HG03521 (cell line): ENCODE data around the gene CARMIL1.
"Not testable (repeated sequence)": the region's sequence is repeated elsewhere in the genome, so short reads cannot be mapped to it uniquely, and the experiment has no call there.

Source experiments
- ATAC-seq: cut with Tn5 transposase; IDR thresholded peaks from one replicate; pipeline ENCODE4 v1.9.1; 2021; ENCODE audit warnings: mild to moderate bottlenecking, moderate library complexity; ENCODE audit not compliant: unreplicated experiment

CARMIL1 gene

DNA sequence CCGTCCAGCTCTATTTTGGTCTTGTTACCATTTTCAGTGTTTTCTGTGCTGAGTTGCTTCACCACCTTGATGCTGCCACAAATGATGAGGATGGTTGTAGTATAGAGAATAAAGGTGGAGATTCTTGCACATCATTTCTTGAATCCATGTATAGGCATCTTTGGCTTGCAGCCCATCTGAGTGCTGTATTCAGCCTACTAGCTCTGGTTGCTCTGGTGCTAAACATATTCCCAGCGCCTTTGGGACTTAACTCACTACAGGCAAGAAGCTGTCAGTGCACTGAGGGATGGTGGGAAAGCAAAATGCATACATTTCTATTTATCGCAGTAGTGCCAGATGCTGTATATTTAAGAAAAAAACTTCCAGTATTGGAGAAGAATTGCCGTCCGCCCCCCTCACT lies 86.0 kb downstream of the CARMIL1 start:
- no peak for ATAC-seq

DNA sequence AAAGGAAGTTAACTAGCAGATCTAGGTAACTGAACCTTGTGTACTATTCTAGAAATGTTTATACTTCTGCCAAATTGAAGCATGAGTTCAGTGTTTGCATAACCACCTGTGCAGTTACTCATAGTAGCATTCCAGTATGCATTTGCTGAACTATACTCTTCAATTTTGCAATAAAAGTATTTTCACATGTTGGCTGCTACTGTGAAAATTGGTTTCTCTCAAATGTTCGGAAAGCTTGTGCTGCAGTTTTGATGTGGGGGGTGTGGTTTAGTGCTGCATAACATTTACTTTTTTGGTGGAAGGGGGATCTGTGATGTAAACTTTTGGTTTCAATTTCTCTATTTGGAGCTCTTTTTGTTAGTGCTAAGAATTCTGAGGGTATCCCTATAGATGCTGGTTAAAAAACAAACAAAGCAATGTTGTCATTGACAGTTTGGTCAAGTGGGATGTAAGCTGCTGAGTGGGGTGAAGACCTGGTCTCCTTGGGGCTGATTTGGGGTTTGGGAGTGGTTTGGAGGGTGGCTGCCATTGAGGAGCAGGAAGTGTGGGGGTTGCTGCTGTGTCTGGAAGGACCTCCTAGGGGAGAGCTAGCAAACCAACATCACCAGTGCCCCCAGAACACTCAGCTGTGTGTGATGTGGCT lies 87.8 kb downstream of the CARMIL1 start:
- peak; percentile 36 for ATAC-seq

DNA sequence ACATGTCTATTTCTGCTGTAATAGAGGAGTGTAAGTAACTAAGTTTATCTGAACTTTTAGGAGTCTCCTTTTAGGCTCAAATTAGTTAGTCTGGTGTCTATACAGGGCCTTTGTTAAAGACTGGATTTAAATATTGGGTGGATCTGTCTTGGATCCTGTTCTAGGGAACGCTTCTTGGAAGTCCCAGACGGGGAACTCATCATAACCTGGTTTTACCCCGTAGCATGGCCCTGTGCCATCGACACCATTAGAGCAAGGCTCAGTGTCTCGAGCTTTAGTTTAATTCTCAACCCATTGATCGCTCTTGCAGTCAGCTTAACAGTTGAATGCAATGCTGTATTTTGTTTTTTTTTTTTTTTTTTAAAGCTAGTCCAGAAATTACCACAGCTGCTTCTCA lies 89.9 kb downstream of the CARMIL1 start:
- no peak for ATAC-seq

DNA sequence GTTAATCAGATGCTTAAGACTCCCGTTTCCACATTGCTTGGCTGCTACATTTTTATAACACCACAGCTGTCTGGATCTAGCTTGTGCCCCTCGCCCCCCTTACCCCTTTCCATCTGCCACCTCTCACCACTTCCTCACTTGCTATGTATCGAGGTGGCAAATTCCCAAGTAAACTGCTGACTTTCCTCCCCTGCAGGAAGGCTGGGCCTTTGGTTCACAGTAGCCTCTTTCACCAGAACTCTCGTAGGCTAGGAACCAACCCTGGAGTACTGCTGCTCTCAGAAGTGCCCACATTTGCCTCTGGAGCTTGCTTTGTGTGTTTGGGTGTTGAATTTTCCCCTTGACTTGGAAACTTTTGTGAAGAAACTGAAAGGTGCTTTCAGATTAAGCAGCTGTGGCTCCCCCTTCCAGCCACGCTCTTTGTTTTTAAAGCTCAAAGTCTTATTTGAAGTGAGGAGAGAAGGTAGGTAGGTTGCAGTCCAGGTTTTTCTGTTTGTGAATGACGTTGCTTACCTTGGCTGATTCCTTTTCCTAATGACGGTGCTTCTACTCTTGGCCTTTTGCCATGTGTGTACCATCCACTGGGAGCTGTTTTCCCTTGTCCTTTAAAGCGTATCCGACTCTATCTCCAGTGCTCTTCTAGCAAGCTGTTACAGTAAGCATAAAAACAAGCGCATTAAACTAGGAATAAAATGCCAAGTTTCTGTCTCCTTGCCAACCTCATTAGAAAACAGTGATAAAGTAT lies 90.4 kb downstream of the CARMIL1 start:
- no peak for ATAC-seq

DNA sequence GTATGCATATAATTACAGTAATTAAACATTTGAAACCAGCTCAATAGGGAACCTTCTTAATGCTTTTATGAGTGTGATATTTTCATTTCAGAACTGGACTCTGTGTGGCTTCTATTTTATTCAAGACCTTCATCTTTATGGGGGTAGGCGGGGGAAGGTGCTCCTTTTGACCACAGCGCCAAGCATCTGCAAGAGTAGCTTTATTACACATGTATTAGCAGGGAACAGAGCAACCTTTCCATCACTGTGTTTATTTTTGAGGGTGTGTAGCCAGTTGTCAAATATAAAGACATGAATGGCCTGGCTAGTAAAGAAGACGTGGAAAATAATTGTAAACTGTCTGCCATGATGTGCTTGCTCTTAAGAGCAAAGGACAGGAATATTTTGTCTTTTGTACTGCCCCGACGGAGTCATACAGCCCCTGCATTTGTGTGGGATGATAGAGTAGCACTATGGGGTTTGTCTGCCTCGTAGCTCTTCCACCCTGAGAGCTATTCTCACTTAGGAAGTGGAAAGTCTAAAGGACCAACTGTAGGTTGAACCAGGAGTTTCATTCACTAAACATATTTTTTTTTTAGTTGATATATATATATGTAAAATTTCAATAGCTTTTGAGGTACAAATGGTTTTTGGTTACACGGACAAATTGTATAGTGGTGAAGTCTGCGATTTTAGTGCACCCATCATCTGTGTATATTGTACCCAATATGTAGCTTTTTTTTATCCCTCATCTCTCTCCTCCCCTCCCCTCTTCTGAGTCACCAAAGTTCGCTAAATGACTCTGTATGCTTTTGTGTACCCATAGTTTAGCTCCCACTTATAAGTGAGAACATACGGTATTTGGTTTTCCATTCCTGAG lies 91.2 kb downstream of the CARMIL1 start:
- no peak for ATAC-seq

GRCh38 chr6:25371037-25371347 lies 91.8 kb downstream of the CARMIL1 start:
- ATAC-seq: no peak

DNA sequence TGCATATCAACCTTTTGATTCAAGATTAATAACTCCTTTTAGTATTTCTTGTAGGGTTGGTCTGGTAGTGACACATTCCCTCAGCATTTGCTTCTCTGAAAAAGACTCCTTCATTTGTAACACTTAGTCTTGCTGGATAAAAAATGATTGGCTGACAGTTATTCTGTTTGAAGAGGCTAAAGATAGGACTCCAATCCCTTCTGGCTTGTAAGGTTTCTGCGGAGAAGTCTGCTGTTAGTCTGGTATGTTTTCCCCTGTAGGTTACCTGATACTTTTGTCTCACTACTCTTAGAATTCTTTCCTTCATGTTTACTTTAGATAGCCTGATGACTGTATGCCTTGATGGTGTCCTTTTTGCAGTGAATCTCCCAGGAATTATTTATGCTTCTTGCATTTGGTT lies 96.0 kb downstream of the CARMIL1 start:
- no peak for ATAC-seq

GRCh38 chr6:25377664-25378063 lies 98.5 kb downstream of the CARMIL1 start:
- no peak for ATAC-seq

DNA sequence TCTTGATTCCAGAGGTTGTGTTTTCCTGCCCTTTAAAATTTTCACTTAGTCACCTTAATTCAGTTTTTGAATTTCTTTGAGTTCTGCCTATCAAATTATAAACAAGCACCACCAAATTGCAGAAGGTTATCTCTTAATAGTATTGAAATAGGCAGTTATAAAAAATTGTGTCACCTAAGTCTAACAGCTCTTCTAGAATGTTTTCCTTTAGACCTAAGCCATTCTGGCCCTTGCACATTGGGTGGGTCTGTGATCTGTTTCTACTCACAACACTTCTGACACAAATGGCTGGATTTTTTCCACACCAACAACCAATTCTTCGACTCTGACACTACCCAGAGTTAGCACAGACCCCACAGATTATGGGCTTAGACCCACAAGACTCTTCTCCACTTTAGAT lies 101.9 kb downstream of the CARMIL1 start:
- no peak for ATAC-seq

DNA sequence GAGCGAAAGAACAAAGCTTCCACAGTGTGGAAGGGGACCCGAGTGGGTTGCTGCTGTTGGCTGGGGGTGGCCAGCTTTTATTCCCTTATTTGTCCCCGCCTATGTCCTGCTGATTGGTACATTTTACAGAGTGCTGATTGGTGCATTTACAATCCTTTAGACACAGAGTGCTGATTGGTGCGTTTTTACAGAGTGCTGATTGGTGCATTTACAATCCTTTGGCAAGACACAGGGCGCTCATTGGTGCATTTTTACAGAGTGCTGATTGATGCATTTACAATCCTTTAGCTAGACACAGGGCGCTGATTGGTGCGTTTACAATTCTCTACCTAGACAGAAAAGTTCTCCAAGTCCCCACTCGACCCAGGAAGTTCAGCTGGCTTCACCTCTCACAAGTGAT lies 103.3 kb downstream of the CARMIL1 start:
- not testable (repeated sequence) for ATAC-seq

DNA sequence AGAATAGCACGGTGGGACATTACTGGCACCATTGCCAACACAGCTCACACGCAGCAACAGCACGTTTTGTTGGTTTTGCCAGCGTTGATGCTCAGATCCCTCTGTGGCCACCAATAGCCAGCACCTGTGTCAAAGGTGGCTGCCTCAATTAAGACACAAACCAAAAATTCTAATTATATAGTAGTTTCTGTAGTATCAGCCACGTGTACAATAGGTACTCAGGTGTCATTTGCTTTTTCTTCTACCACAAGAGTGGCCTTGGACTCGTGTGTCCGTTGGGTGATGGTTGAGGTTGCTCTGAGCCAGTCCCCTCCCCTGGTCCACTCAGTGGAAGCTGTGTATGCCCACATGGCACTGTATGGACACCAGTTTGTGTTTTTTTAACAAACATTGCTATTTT lies 105.1 kb downstream of the CARMIL1 start:
- ATAC-seq: no peak

DNA sequence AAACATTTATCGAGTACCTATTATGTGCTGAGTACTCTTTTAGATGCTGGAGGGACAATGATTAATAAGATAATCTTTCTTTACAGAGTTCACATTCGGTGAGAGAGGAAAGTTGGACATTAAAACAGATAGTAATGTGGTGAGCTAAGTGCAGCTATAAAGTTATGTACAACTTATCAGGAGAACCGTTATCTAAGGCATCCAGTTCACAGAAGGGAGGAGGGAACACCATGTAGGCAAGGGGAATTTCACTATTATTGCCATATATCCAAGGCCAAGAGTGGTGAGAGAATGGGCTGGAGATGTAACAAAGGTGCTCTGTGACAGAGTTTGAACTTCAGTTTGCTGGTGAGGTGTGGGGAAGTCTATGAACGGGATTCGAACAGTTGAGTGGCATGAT lies 105.8 kb downstream of the CARMIL1 start:
- ATAC-seq: no peak

DNA sequence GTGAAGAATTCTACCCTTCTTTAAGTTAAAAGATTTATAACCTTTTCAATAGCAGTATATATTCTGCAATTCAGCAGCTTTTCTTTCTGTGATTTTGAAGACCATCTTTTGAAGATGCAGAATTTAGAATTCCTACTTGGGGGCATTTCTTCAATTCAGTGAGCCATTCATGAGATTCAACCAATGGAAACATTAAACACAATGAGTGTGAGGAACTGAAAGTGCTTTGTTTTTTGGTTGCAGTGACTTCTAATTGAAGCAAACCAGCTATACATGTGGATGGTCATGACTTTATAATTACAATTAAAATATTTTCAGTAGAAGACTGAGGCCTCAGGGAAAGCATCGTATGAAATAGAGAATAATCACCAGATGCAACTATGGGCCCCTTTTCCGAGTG lies 108.3 kb downstream of the CARMIL1 start:
- no peak for ATAC-seq

DNA sequence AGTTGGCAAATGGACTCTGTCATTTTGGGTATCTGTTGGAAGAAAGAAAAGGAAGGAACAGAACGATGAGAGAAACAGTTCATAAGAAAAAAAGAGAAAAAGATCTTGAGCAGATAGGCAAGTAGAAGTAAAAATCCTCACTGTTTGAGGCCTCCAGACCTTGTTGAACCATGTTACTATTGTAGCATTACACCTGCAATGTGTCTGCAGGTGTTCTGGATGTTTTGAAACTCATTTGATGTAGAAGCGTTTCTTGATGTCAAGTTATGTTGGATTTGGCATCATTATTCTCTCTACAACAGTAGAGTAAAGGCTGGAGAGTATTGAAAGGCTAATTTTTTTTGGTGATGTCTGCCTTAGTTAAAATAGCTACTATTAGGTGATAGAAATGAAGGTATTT lies 108.7 kb downstream of the CARMIL1 start:
- ATAC-seq: no peak

GRCh38 chr6:25388776-25389175 lies 109.6 kb downstream of the CARMIL1 start:
- no peak for ATAC-seq

- no peak for ATAC-seq
Measured at GRCh38 chr6:25389471-25389870, 110.3 kb downstream of the CARMIL1 start.

- no peak for ATAC-seq
Measured at GRCh38 chr6:25392372-25392771, 113.2 kb downstream of the CARMIL1 start.

DNA sequence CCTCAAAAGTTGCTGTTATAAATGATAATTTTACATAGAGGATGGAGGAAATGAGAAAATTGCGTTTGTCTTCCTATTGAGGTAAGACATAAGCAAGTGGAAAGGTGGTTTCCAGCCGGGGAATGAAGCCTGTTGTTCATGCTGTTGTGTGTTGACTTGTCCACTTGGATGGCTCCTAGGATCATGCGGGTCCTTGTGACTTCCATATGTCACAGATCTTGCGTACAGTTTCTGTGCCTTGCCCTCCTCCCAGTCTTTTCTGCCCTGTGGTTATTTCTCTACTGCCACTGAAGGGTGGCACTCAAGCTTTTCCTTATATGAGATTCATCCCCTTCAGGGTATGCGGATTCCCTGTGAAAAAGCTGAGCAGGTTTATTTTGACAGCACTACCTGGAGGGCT lies 116.6 kb downstream of the CARMIL1 start:
- no peak for ATAC-seq

DNA sequence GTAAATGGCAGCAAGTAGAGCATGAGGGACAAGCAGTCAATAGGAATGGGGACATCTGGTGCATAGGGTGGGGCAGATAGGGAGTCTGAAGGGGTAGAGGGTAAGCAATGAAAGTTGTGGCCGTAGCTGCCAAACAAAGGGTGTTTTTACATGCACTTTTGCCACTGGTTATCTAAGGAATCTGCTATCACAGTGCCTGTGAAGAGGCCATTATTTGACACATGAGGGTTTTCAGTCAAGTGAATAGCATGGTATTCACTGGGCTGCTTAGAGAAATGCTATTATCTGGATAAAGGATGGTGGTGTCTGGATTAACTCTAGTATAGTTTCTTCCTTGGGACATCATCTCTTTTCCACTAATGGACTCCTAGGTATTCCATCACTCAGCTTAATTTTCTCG lies 118.2 kb downstream of the CARMIL1 start:
- no peak for ATAC-seq

GRCh38 chr6:25399885-25400284 lies 120.7 kb downstream of the CARMIL1 start:
- ATAC-seq: no peak

DNA sequence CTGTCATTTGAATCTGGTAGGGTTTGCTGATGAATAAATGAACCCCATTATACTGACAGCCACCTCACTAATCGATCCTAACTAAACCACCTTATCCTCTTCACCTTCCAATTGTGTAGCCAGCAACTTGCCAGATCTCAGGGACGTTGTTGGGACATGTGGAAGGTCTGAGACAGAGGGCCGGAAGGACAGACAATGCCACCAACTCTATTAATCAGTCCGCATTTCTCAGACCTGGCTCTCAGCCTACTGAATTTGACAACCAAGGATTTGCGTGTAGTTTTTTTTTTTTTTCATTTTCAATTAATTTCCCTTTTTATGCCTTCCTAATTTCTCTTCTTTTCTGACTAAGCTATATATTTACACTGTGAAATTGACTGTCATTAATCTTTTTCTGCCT lies 122.5 kb downstream of the CARMIL1 start:
- no peak for ATAC-seq

- no peak for ATAC-seq
Measured at GRCh38 chr6:25402125-25402524, 123.0 kb downstream of the CARMIL1 start.
